ENCODE data around the gene IFI27L2.

- TF ChIP-seq CTCF (conservative IDR thresholded peaks at IDR 0.05; ENCODE audit: low read depth in 2 of 2) (no peak), CREB1 (CRISPR knock-in tag; IDR thresholded peaks at IDR 0.05; ENCODE audit: low read depth) (no peak)
Measured at GRCh38 chr14:94110552-94111181, 18.7 kb downstream of the IFI27L2 start, which contains the start of gene IFI27.
